Mucosa of rectum (tissue), 2 donors: ENCODE data around the gene ANKRD34A.
A peak's percentile ranks its signal among the peaks of the same experiment; 100 is the strongest.

ENCODE experiments used
- H3K27ac ChIP-seq, 2 donors: one replicate each; pipeline ENCODE4 v1.7.0; 2013; ENCODE audit warnings: inconsistent platforms in 2 of 2, low read depth in 2 of 2, low read length in 2 of 2
- H3K27me3 ChIP-seq, 2 donors: one replicate each; pipeline ENCODE4 v1.7.0; 2013; ENCODE audit warnings: low read length in 2 of 2; ENCODE audit not compliant: control insufficient read depth in 2 of 2, insufficient read depth in 2 of 2
- H3K36me3 ChIP-seq, 2 donors: one replicate each; pipeline ENCODE4 v1.7.0; 2013; ENCODE audit warnings: low read length in 2 of 2; ENCODE audit not compliant: control insufficient read depth in 2 of 2, insufficient read depth in 2 of 2
- H3K4me1 ChIP-seq, 2 donors: one replicate each; pipeline ENCODE4 v1.7.0; 2013; ENCODE audit warnings: low read length in 2 of 2, mild to moderate bottlenecking in 1 of 2; ENCODE audit not compliant: control insufficient read depth in 2 of 2, insufficient read depth in 2 of 2
- H3K4me3 ChIP-seq, 2 donors: one replicate each; pipeline ENCODE4 v1.7.0; 2013; ENCODE audit warnings: low read length in 2 of 2
- H3K9ac ChIP-seq, 2 donors: one replicate each; pipeline ENCODE4 v1.7.0; 2013; ENCODE audit warnings: low read length in 2 of 2, low read depth in 1 of 2, mild to moderate bottlenecking in 1 of 2
- H3K9me3 ChIP-seq, 2 donors: one replicate each; pipeline ENCODE4 v1.7.0; 2013; ENCODE audit warnings: low read length in 2 of 2; ENCODE audit not compliant: control insufficient read depth in 2 of 2
- donor health status: healthy.
- donor health status: Normal muscosa, but diverticular disease.

The ANKRD34A gene

GRCh38 chr1:145964328-145965118 is at the start of gene ANKRD34A, which contains the start of gene POLR3GL:
Gene ANKRD34A, minus strand, starts transcription at chr1:145964575. Its CDS starts 2,816 bp downstream, at chr1:145961759.
Gene POLR3GL, plus strand, starts transcription at chr1:145964690. Its CDS starts 10,176 bp downstream, at chr1:145974866.
- H3K27ac ChIP-seq = peak within 1 kb of the TSS; percentile 69 to 83
- peak within 1 kb of the TSS; percentile 85 to 95 for H3K4me3 ChIP-seq
- no peaks in the 10 kb centered on the region for H3K9me3 ChIP-seq
- peaks cover 26 to 47% of the 10 kb centered on the region in 2 donors for H3K4me1 ChIP-seq
- H3K36me3 ChIP-seq = no peaks in the 10 kb centered on the region
- peaks cover 14 to 31% of the 10 kb centered on the region in 2 donors for H3K27me3 ChIP-seq
- peak within 1 kb of the TSS; percentile 84 to 91 for H3K9ac ChIP-seq

DNA sequence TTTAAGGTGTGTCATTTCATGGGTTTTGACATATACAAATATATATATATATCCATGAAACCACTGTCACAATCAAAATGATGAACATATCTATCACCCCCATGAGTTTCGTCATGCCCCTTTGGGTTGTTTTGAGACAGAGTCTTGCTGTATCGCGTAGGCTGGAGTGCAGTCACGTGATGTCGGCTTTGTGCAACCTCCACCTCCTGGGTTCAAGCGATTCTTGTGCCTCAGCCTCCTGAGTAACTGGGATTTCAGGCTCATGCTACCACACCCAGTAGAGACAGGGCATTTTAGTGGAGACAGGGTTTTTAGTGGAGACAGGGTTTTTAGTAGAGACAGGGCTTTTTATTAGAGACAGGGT is 49.2 kb upstream of the ANKRD34A start:
- Histone ChIP-seq H3K4me1 (peaks cover 0 to 6% of the 10 kb centered on the region in 2 donors), H3K36me3 (no peaks in the 10 kb centered on the region), H3K9ac (no peak overlapping the region)

DNA sequence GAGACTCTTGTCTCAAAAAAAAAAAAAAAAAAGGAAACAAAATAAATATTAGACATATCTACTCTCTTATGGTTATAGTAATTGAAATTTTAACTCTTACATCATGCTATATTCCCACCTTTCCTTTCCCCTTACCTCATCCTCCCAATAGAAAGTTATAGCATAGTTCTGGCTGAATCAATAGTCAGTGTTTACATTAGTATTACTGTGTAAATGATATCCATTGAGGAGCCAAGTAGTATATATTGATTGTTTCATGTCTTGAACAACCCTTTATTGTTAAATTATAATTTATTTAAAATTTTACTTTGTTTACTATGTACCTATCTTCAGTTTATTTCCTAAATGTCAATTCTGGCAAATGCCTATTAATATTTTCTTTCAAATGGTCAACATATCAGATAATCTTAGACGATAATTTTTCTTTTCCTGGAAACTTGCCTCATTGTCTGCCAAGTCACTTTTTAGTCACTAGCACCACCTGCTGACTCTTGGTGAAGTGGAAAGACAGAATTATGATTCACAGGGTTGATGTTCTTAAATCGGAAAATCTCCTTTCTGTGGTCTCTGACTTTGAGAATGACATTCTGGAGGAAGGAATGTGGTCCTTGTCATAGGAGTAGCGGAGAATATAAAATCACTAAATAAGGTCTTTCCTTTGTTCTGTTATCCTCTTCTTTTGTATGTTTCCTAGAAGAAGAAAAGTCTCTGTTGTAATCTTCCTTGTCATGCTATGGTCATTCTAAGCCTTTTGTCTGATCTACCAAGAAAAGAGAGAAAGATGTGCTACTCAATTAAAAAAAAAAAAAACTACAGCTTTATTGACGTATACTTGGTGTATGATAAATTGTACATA is 48.6 kb upstream of the ANKRD34A start:
- no peaks in the 10 kb centered on the region for H3K36me3 ChIP-seq
- no peaks in the 10 kb centered on the region for H3K9me3 ChIP-seq
- H3K4me1 ChIP-seq = peaks cover 0 to 6% of the 10 kb centered on the region in 2 donors
- H3K4me3 ChIP-seq = no peak overlapping the region
- no peak overlapping the region for H3K9ac ChIP-seq
- H3K27me3 ChIP-seq = peaks cover 3 to 7% of the 10 kb centered on the region in 2 donors
- H3K27ac ChIP-seq = no peak overlapping the region

More for the DNA sequence above, 49.2 kb upstream of the ANKRD34A start:
- Histone ChIP-seq H3K27ac (no peak overlapping the region), H3K27me3 (peaks cover 3 to 12% of the 10 kb centered on the region in 2 donors), H3K9me3 (no peaks in the 10 kb centered on the region), H3K4me3 (no peak overlapping the region)

DNA sequence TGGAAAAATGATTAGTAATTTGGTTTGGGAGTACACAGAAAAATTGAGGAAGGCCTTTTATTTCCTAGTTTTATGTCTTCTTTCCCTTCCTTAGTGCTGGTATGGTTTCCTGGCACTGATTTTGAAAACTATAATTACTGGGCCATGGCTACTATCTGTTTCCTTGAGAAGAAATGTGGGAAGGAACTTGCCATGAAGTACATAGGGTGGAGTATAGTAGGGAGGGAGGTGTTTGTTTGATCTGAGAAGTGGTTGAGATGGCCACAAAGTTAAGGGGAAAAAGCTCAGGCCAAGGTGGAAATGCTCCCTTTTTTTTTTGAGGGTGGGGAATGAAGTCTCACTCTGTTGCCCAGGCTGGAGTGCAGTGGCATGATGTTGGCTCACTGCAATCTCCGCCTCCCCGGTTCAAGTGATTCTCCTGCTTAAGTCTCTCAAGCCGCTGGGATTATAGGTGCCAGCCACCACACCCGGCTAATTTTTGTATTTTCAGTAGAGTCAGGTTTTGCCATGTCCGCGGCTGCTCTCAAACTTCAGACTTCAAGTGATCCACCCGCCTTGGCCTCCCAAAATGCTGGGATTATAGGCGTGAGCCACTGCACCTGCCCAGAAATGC is 45.9 kb upstream of the ANKRD34A start:
- no peaks in the 10 kb centered on the region for H3K36me3 ChIP-seq
- H3K9me3 ChIP-seq = no peaks in the 10 kb centered on the region
- peaks cover 0 to 5% of the 10 kb centered on the region in 2 donors for H3K27me3 ChIP-seq
- H3K4me1 ChIP-seq = peaks cover 0 to 11% of the 10 kb centered on the region in 2 donors
- H3K4me3 ChIP-seq = no peak overlapping the region
- peak overlapping the region; percentile 7 to 32 for H3K27ac ChIP-seq
- peak overlapping the region in 1 of 2 donors; percentile 27 for H3K9ac ChIP-seq

DNA sequence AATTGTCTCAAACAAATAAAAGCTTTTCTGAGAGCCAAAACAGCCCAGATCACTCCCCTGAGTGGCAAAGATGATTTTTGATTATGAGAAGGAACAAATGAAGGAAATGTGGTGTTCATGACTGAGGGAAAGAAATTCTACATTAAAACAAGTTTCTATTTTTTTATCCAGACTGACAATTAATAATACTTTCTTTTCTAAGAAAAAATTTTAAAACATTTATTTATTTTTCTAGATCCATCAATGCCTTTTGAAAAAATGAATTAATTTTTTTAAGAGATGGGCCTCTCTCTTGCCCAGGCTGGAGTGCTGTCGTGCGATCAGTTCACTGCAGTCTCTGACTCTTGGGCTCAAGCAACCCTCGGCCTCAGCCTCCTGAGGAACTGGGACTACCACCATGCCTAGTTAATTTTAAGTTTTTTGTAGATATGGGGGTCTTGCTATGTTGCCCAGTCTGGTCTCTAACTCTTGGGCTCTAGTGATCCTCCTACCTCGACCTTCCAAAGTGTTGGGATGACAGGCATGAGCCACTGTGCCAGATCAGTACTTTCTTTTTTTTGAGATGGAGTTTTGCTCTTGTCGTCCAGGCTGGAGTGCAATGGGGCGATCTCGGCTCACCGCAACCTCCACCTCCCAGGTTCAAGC is 43.2 kb upstream of the ANKRD34A start:
- peak overlapping the region; percentile 2 to 61 for H3K27ac ChIP-seq
- peaks cover 0 to 9% of the 10 kb centered on the region in 2 donors for H3K4me1 ChIP-seq
- no peak overlapping the region for H3K4me3 ChIP-seq
- H3K27me3 ChIP-seq = no peaks in the 10 kb centered on the region
- H3K9me3 ChIP-seq = no peaks in the 10 kb centered on the region
- H3K36me3 ChIP-seq = no peaks in the 10 kb centered on the region
- H3K9ac ChIP-seq = peak overlapping the region in 1 of 2 donors; percentile 24

GRCh38 chr1:146001709-146002108 is 37.3 kb upstream of the ANKRD34A start:
- no peaks in the 10 kb centered on the region for H3K9me3 ChIP-seq
- H3K36me3 ChIP-seq = no peaks in the 10 kb centered on the region
- H3K4me1 ChIP-seq = peaks cover 24 to 38% of the 10 kb centered on the region in 2 donors
- H3K9ac ChIP-seq = no peak overlapping the region
- no peak overlapping the region for H3K4me3 ChIP-seq
- no peaks in the 10 kb centered on the region for H3K27me3 ChIP-seq
- H3K27ac ChIP-seq = no peak overlapping the region

GRCh38 chr1:145999321-146000024 is 35.1 kb upstream of the ANKRD34A start:
- Histone ChIP-seq H3K9ac (peak overlapping the region; percentile 44 to 72), H3K27ac (peak overlapping the region; percentile 99), H3K4me3 (peak overlapping the region; percentile 47 to 62)

GRCh38 chr1:145997718-145998023 is 33.3 kb upstream of the ANKRD34A start:
- Histone ChIP-seq H3K27ac (peak overlapping the region; percentile 99), H3K4me1 (peaks cover 42 to 50% of the 10 kb centered on the region in 2 donors), H3K9ac (peak overlapping the region; percentile 95 to 100), H3K36me3 (peaks cover 29 to 33% of the 10 kb centered on the region in 2 donors), H3K9me3 (no peaks in the 10 kb centered on the region), H3K27me3 (no peaks in the 10 kb centered on the region), H3K4me3 (peak overlapping the region; percentile 98 to 100)

More at GRCh38 chr1:145999321-146000024, 35.1 kb upstream of the ANKRD34A start:
- no peaks in the 10 kb centered on the region for H3K9me3 ChIP-seq
- peaks cover 11 to 15% of the 10 kb centered on the region in 2 donors for H3K36me3 ChIP-seq
- H3K27me3 ChIP-seq = no peaks in the 10 kb centered on the region
- peaks cover 26 to 38% of the 10 kb centered on the region in 2 donors for H3K4me1 ChIP-seq
